HepG2 (cell line): ENCODE results near the gene NAA38. TPM values are rescaled to one million over a fixed set of nuclear protein-coding genes. Genes with fewer than 3 reads are reported as not detected.

Experiments
- BCL6 ChIP-seq: IDR thresholded peaks from 2 replicates; pipeline ENCODE4 v1.6.1; 2016; ENCODE audit warnings: missing genetic modification reagents, missing compliant biosample characterization
- CBX2 ChIP-seq, 2 experiments: fragments of 200-600 bp in 1 of 2; sonication (generic); formaldehyde crosslinking in 1 of 2; IDR thresholded peaks; 2 replicates each; pipeline versions ENCODE4 v1.7.0 to v1.8.1; 2018 to 2022; ENCODE audit warnings: low read depth in 2 of 2, low read length in 1 of 2, mild to moderate bottlenecking in 1 of 2, missing genetic modification reagents in 1 of 2
- HDAC1 ChIP-seq: sonication (generic); formaldehyde crosslinking; IDR thresholded peaks from 2 replicates; pipeline ENCODE4 v1.5.1; 2020; ENCODE audit warnings: mild to moderate bottlenecking, missing genetic modification reagents
- MYC ChIP-seq: sonication (generic); formaldehyde crosslinking; IDR thresholded peaks from 2 replicates; pipeline ENCODE4 v1.9.0; 2021; ENCODE audit warnings: missing genetic modification reagents, borderline replicate concordance
- PITX1 ChIP-seq: sonication (generic); formaldehyde crosslinking; IDR thresholded peaks from 2 replicates; pipeline ENCODE4 v1.5.1; 2020; ENCODE audit warnings: mild to moderate bottlenecking, missing genetic modification reagents
- SALL2 ChIP-seq: sonication (generic); formaldehyde crosslinking; IDR thresholded peaks from 2 replicates; pipeline ENCODE4 v1.8.1; 2023; ENCODE audit warnings: mild to moderate bottlenecking, missing genetic modification reagents, inconsistent platforms
- WIZ ChIP-seq: sonication (generic); formaldehyde crosslinking; IDR thresholded peaks from 2 replicates; pipeline ENCODE4 v1.5.1; 2020; ENCODE audit warnings: mild to moderate bottlenecking, missing genetic modification reagents
- ZNF230 ChIP-seq: sonication (generic); formaldehyde crosslinking; IDR thresholded peaks from 2 replicates; pipeline ENCODE4 v1.4.0; 2020; ENCODE audit warnings: mild to moderate bottlenecking, missing genetic modification reagents
- ZNF296 ChIP-seq: sonication (generic); formaldehyde crosslinking; conservative IDR thresholded peaks from 2 replicates; pipeline ENCODE4 v1.5.0; 2020; ENCODE audit warnings: mild to moderate bottlenecking, missing genetic modification reagents
- ZNF549 ChIP-seq: sonication (generic); formaldehyde crosslinking; IDR thresholded peaks from 2 replicates; pipeline ENCODE4 v1.5.0; 2020; ENCODE audit warnings: missing genetic modification reagents
- ZNF558 ChIP-seq: sonication (generic); formaldehyde crosslinking; IDR thresholded peaks from 2 replicates; pipeline ENCODE4 v1.9.0; 2022; ENCODE audit warnings: mild to moderate bottlenecking, missing genetic modification reagents, borderline replicate concordance
- ZNF574 ChIP-seq: sonication (generic); formaldehyde crosslinking; IDR thresholded peaks from 2 replicates; pipeline ENCODE4 v1.4.0; 2020; ENCODE audit warnings: missing genetic modification reagents
- polyA plus RNA-seq, 8 experiments: library from polyadenylated mRNA; depleted of rRNA in 3 of 8; stranded (reverse) in 7 of 8; unstranded in 1 of 8; fragments of >200 nt; fragmentation: Illumina TruSeq in 4 of 8; extraction: Trizol in 4 of 8; gene quantifications; 2 replicates each; pipeline versions ENCODE4 v1.2.1 to v1.2.3, GENCODE V29; 2011 to 2016; ENCODE audit warnings: low read depth in 4 of 8, missing spikeins in 1 of 8, mixed read lengths in 1 of 8; ENCODE audit not compliant: insufficient read depth in 1 of 8
- total RNA-seq, 5 experiments: library from RNA; depleted of rRNA; stranded (reverse); fragments of >200 nt; fragmentation: Illumina TruSeq; extraction: Trizol; gene quantifications; 2 replicates each; pipeline ENCODE4 v1.2.3, GENCODE V29; 2016; ENCODE audit warnings: low read depth in 1 of 5
- TF ChIP-seq, protein P1 (sequence below): sonication (generic); formaldehyde crosslinking; IDR thresholded peaks from 2 replicates; pipeline ENCODE4 v1.9.0; 2021; ENCODE audit warnings: mild to moderate bottlenecking, missing genetic modification reagents
- TF ChIP-seq, protein P2 (sequence below): sonication (generic); formaldehyde crosslinking; IDR thresholded peaks from 2 replicates; pipeline ENCODE4 v1.5.0; 2020; ENCODE audit warnings: missing genetic modification reagents, mild to moderate bottlenecking, borderline replicate concordance
- TF ChIP-seq, protein P3 (sequence below): sonication (generic); formaldehyde crosslinking; IDR thresholded peaks from 2 replicates; pipeline ENCODE4 v1.5.0; 2020; ENCODE audit warnings: mild to moderate bottlenecking, low read depth, missing genetic modification reagents, borderline replicate concordance
- TF ChIP-seq, protein P4 (sequence below): sonication (generic); formaldehyde crosslinking; conservative IDR thresholded peaks from 2 replicates; pipeline ENCODE4 v1.4.0; 2020; ENCODE audit warnings: missing genetic modification reagents

The NAA38 gene
- total and polyA plus RNA-seq, 2 of the 13 experiments (the other 11 are each of a cell fraction or from before 2014, with no cell fraction given): 46.9 to 91.6 TPM

GRCh38 chr17:7843536-7844291, 13.6 kb downstream of the NAA38 start (continued):
- TF ChIP-seq, protein P1, sequence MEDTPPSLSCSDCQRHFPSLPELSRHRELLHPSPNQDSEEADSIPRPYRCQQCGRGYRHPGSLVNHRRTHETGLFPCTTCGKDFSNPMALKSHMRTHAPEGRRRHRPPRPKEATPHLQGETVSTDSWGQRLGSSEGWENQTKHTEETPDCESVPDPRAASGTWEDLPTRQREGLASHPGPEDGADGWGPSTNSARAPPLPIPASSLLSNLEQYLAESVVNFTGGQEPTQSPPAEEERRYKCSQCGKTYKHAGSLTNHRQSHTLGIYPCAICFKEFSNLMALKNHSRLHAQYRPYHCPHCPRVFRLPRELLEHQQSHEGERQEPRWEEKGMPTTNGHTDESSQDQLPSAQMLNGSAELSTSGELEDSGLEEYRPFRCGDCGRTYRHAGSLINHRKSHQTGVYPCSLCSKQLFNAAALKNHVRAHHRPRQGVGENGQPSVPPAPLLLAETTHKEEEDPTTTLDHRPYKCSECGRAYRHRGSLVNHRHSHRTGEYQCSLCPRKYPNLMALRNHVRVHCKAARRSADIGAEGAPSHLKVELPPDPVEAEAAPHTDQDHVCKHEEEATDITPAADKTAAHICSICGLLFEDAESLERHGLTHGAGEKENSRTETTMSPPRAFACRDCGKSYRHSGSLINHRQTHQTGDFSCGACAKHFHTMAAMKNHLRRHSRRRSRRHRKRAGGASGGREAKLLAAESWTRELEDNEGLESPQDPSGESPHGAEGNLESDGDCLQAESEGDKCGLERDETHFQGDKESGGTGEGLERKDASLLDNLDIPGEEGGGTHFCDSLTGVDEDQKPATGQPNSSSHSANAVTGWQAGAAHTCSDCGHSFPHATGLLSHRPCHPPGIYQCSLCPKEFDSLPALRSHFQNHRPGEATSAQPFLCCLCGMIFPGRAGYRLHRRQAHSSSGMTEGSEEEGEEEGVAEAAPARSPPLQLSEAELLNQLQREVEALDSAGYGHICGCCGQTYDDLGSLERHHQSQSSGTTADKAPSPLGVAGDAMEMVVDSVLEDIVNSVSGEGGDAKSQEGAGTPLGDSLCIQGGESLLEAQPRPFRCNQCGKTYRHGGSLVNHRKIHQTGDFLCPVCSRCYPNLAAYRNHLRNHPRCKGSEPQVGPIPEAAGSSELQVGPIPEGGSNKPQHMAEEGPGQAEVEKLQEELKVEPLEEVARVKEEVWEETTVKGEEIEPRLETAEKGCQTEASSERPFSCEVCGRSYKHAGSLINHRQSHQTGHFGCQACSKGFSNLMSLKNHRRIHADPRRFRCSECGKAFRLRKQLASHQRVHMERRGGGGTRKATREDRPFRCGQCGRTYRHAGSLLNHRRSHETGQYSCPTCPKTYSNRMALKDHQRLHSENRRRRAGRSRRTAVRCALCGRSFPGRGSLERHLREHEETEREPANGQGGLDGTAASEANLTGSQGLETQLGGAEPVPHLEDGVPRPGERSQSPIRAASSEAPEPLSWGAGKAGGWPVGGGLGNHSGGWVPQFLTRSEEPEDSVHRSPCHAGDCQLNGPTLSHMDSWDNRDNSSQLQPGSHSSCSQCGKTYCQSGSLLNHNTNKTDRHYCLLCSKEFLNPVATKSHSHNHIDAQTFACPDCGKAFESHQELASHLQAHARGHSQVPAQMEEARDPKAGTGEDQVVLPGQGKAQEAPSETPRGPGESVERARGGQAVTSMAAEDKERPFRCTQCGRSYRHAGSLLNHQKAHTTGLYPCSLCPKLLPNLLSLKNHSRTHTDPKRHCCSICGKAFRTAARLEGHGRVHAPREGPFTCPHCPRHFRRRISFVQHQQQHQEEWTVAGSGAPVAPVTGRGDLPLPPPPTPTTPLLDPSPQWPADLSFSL (CRISPR knock-in tag): 0 out of 2 replicates have a peak, but pooled peaks have one; percentile 0
- TF ChIP-seq PITX1 (CRISPR knock-in tag) (peak; percentile 33; the same call in 1 of the 2 replicates), ZNF296 (CRISPR knock-in tag) (no peak), CBX2 (IDR thresholded peaks at IDR 0.05; ENCODE audit: low read depth, low read length) (no peak), CBX2 (CRISPR knock-in tag; IDR thresholded peaks at IDR 0.05; ENCODE audit: low read depth) (no peak), ZNF574 (CRISPR knock-in tag) (no peak), SALL2 (CRISPR knock-in tag) (no peak), ZNF558 (CRISPR knock-in tag) (peak; percentile 65; the same call in 1 of the 2 replicates), ZNF230 (CRISPR knock-in tag) (no peak), BCL6 (CRISPR knock-in tag) (peak; percentile 29; the same call in 1 of the 2 replicates), HDAC1 (CRISPR knock-in tag) (peak; percentile 89), ZNF549 (CRISPR knock-in tag) (no peak), MYC (peak; percentile 77), WIZ (CRISPR knock-in tag) (no peak)
- TF ChIP-seq, protein P2, sequence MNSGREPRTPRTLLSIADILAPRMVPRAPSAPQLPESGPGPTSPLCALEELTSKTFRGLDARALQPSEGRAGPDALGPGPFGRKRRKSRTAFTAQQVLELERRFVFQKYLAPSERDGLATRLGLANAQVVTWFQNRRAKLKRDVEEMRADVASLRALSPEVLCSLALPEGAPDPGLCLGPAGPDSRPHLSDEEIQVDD (CRISPR knock-in tag): no peak
- TF ChIP-seq, protein P3, sequence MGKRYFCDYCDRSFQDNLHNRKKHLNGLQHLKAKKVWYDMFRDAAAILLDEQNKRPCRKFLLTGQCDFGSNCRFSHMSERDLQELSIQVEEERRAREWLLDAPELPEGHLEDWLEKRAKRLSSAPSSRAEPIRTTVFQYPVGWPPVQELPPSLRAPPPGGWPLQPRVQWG (CRISPR knock-in tag): no peak
- TF ChIP-seq, protein P4, sequence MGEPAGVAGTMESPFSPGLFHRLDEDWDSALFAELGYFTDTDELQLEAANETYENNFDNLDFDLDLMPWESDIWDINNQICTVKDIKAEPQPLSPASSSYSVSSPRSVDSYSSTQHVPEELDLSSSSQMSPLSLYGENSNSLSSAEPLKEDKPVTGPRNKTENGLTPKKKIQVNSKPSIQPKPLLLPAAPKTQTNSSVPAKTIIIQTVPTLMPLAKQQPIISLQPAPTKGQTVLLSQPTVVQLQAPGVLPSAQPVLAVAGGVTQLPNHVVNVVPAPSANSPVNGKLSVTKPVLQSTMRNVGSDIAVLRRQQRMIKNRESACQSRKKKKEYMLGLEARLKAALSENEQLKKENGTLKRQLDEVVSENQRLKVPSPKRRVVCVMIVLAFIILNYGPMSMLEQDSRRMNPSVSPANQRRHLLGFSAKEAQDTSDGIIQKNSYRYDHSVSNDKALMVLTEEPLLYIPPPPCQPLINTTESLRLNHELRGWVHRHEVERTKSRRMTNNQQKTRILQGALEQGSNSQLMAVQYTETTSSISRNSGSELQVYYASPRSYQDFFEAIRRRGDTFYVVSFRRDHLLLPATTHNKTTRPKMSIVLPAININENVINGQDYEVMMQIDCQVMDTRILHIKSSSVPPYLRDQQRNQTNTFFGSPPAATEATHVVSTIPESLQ: no peak
